ENCODE results near the gene CIP2A.
"Not testable (repeated sequence)": the region's sequence is repeated elsewhere in the genome, so short reads cannot be mapped to it uniquely, and the experiment has no call there.

The CIP2A gene

GRCh38 chr3:108589081-108589997 is at the start of gene CIP2A, which contains the start of gene DZIP3:
CIP2A (minus strand) TSS chr3:108589438; CDS start chr3:108589375, 63 bp downstream.
DZIP3 (plus strand) TSS chr3:108589722; CDS start chr3:108605407, 15,685 bp downstream.
- H3K27ac ChIP-seq: peak within 1 kb of the TSS; percentile 89
- no peak; the same call in 1 of the 2 replicates for TF ChIP-seq CTCF (conservative IDR thresholded peaks at IDR 0.05)

GRCh38 chr3:108629974-108630373 is 40.7 kb upstream of the CIP2A start:
- TF ChIP-seq CTCF (conservative IDR thresholded peaks at IDR 0.05): no peak
- no peak overlapping the region for H3K27ac ChIP-seq

- no peak overlapping the region for H3K27ac ChIP-seq
- no peak for TF ChIP-seq CTCF (conservative IDR thresholded peaks at IDR 0.05)
These were observed 34.3 kb upstream of the CIP2A start for GRCh38 chr3:108623504-108623903.

GRCh38 chr3:108620250-108620649 is 31.0 kb upstream of the CIP2A start:
- TF ChIP-seq CTCF (conservative IDR thresholded peaks at IDR 0.05): no peak
- H3K27ac ChIP-seq: no peak overlapping the region

GRCh38 chr3:108616090-108616489 is 26.9 kb upstream of the CIP2A start:
- H3K27ac ChIP-seq: not testable (repeated sequence)

GRCh38 chr3:108610651-108611050 is 21.4 kb upstream of the CIP2A start:
- no peak overlapping the region for H3K27ac ChIP-seq
- no peak for TF ChIP-seq CTCF (conservative IDR thresholded peaks at IDR 0.05)

GRCh38 chr3:108608750-108609149 is 19.5 kb upstream of the CIP2A start:
- no peak for TF ChIP-seq CTCF (conservative IDR thresholded peaks at IDR 0.05)
- H3K27ac ChIP-seq: no peak overlapping the region

GRCh38 chr3:108605491-108605890 is 16.3 kb upstream of the CIP2A start:
- no peak overlapping the region for H3K27ac ChIP-seq
- TF ChIP-seq CTCF (conservative IDR thresholded peaks at IDR 0.05): no peak
